ENCODE results near the gene ACYP2. TPM values are rescaled to one million over a fixed set of nuclear protein-coding genes. Genes with fewer than 3 reads are reported as not detected.
A peak's percentile ranks its signal among the peaks of the same experiment; 100 is the strongest.
"Not testable (repeated sequence)": the region's sequence is repeated elsewhere in the genome, so short reads cannot be mapped to it uniquely, and the experiment has no call there.

The ACYP2 gene
- total RNA-seq, 3 donors from 2014 or later: 19.3 to 39.2 (median 27.8) TPM

GRCh38 chr2:54318821-54319220, 203.4 kb downstream of the ACYP2 start:
- no peak for DNase-seq (ENCODE audit: low spot score in 2 of 2)
- Histone ChIP-seq H3K4me3 (no peak overlapping the region), H3K27me3 (no peaks in the 10 kb centered on the region), H3K27ac (no peak overlapping the region), H3K4me1 (no peaks in the 10 kb centered on the region), H3K9me3 (no peaks in the 10 kb centered on the region), H3K36me3 (no peaks in the 10 kb centered on the region)
- no peak for TF ChIP-seq CTCF (IDR thresholded peaks at IDR 0.05)
- no peak for TF ChIP-seq POLR2AphosphoS5 (IDR thresholded peaks at IDR 0.05)
- no peak for TF ChIP-seq POLR2A (IDR thresholded peaks at IDR 0.05)
- intact Hi-C loops (cut with DNase I; ENCODE audit: low total_unique reads): no loop called here

GRCh38 chr2:54321047-54321446, 205.6 kb downstream of the ACYP2 start:
- H3K4me3 ChIP-seq: no peak overlapping the region
- no peak for DNase-seq (ENCODE audit: low spot score in 2 of 2)
- no peaks in the 10 kb centered on the region for H3K36me3 ChIP-seq
- H3K9me3 ChIP-seq: peaks cover 6 to 10% of the 10 kb centered on the region in 2 donors
- no peak overlapping the region for H3K27ac ChIP-seq
- intact Hi-C loops (cut with DNase I; ENCODE audit: low total_unique reads): no loop called here
- TF ChIP-seq CTCF (IDR thresholded peaks at IDR 0.05) (no peak), POLR2AphosphoS5 (IDR thresholded peaks at IDR 0.05) (no peak)
- no peaks in the 10 kb centered on the region for H3K4me1 ChIP-seq
- no peaks in the 10 kb centered on the region for H3K27me3 ChIP-seq

- intact Hi-C loops (cut with DNase I; ENCODE audit: low total_unique reads); H3K36me3 ChIP-seq; DNase-seq (ENCODE audit: low spot score in 2 of 2): not testable (repeated sequence)
Measured at GRCh38 chr2:54324517-54324916, 209.1 kb downstream of the ACYP2 start.

GRCh38 chr2:54325148-54325547, 209.7 kb downstream of the ACYP2 start:
- Histone ChIP-seq H3K4me3 (no peak overlapping the region), H3K27me3 (no peaks in the 10 kb centered on the region), H3K27ac (no peak overlapping the region), H3K9me3 (peaks cover 6 to 10% of the 10 kb centered on the region in 2 donors), H3K36me3 (no peaks in the 10 kb centered on the region), H3K4me1 (peaks cover 0 to 4% of the 10 kb centered on the region in 2 donors)
- TF ChIP-seq CTCF (IDR thresholded peaks at IDR 0.05) (no peak), POLR2A (IDR thresholded peaks at IDR 0.05) (no peak), POLR2AphosphoS5 (IDR thresholded peaks at IDR 0.05) (no peak)
- intact Hi-C loops (cut with DNase I; ENCODE audit: low total_unique reads): no loop called here
- DNase-seq (ENCODE audit: low spot score in 2 of 2): no peak

More at GRCh38 chr2:54324517-54324916, 209.1 kb downstream of the ACYP2 start:
- H3K9me3 ChIP-seq, H3K4me3 ChIP-seq, H3K4me1 ChIP-seq, H3K27ac ChIP-seq, H3K27me3 ChIP-seq: not testable (repeated sequence)

- Histone ChIP-seq H3K27me3 (no peaks in the 10 kb centered on the region), H3K9me3 (peaks cover 6 to 10% of the 10 kb centered on the region in 2 donors), H3K4me3 (peak overlapping the region; percentile 59 to 92 (median 75)), H3K36me3 (no peaks in the 10 kb centered on the region), H3K27ac (peak overlapping the region; percentile 94 to 98), H3K4me1 (peaks cover 0 to 9% of the 10 kb centered on the region in 2 donors)
- no peak for DNase-seq (ENCODE audit: low spot score in 2 of 2)
- TF ChIP-seq POLR2A (IDR thresholded peaks at IDR 0.05): no peak
- no peak for TF ChIP-seq CTCF (IDR thresholded peaks at IDR 0.05)
- no peak for TF ChIP-seq POLR2AphosphoS5 (IDR thresholded peaks at IDR 0.05)
- intact Hi-C loops (cut with DNase I; ENCODE audit: low total_unique reads): no loop called here
Measured at GRCh38 chr2:54329482-54330161, 214.2 kb downstream of the ACYP2 start.
